HPDE6-E6E7 (cell line): ENCODE results near the gene BPI.
A peak's percentile ranks its signal among the peaks of the same experiment; 100 is the strongest.
"Not testable (repeated sequence)": the region's sequence is repeated elsewhere in the genome, so short reads cannot be mapped to it uniquely, and the experiment has no call there.

Experiments used
- DNase-seq: peaks from one replicate; pipeline ENCODE4 v3.0.0; 2011; ENCODE audit warnings: missing footprints; ENCODE audit errors: extremely low spot score

The BPI gene

GRCh38 chr20:38336726-38337125 is 32.8 kb downstream of the BPI start:
- DNase-seq: no peak

- peak; percentile 46 for DNase-seq
Observed at GRCh38 chr20:38337561-38338140, 33.7 kb downstream of the BPI start.

- DNase-seq: peak; percentile 64
Observed at GRCh38 chr20:38338849-38339520, 35.0 kb downstream of the BPI start.

GRCh38 chr20:38339521-38339896 is 35.6 kb downstream of the BPI start:
- not testable (repeated sequence) for DNase-seq

- no peak for DNase-seq
Observed at GRCh38 chr20:38339997-38340396, 36.0 kb downstream of the BPI start.

GRCh38 chr20:38340693-38341092 is 36.7 kb downstream of the BPI start:
- DNase-seq: no peak

- no peak for DNase-seq
Observed at GRCh38 chr20:38342216-38342615, 38.3 kb downstream of the BPI start.

- DNase-seq: no peak
Observed at GRCh38 chr20:38342713-38343310, 38.9 kb downstream of the BPI start.

- DNase-seq: no peak
Observed at GRCh38 chr20:38343311-38344106, 39.6 kb downstream of the BPI start.

- no peak for DNase-seq
Observed at GRCh38 chr20:38344107-38344701, 40.2 kb downstream of the BPI start.

GRCh38 chr20:38345643-38346042 is 41.7 kb downstream of the BPI start:
- no peak for DNase-seq

- DNase-seq: no peak
Observed at GRCh38 chr20:38346247-38346651, 42.3 kb downstream of the BPI start, which contains the start of gene LBP. LBP (plus strand) TSS chr20:38346482; CDS start chr20:38346517, 35 bp downstream.

- no peak for DNase-seq
Observed at GRCh38 chr20:38346741-38347140, 42.8 kb downstream of the BPI start.

GRCh38 chr20:38349856-38350255 is 45.9 kb downstream of the BPI start:
- no peak for DNase-seq

- DNase-seq: no peak
Observed at GRCh38 chr20:38350879-38351775, 47.2 kb downstream of the BPI start.

GRCh38 chr20:38353316-38353715 is 49.4 kb downstream of the BPI start:
- no peak for DNase-seq

GRCh38 chr20:38354227-38354626 is 50.3 kb downstream of the BPI start:
- no peak for DNase-seq

GRCh38 chr20:38355161-38356012 is 51.4 kb downstream of the BPI start:
- no peak for DNase-seq

- no peak for DNase-seq
Observed at GRCh38 chr20:38357653-38358207, 53.8 kb downstream of the BPI start.

- no peak for DNase-seq
Observed at GRCh38 chr20:38358556-38358955, 54.6 kb downstream of the BPI start.
